CD14-positive monocyte (primary cell): ENCODE data around the gene PKN3. TPM values are rescaled to one million over a fixed set of nuclear protein-coding genes. Genes with fewer than 3 reads are reported as not detected.

Experiments
- DNase-seq, 3 donors: peaks; one replicate each; pipeline ENCODE4 v3.0.0-alpha.2; 2011 to 2022
- H2AFZ ChIP-seq: 2 replicates; pipeline ENCODE4 v1.6.0; 2012; ENCODE audit warnings: mild to moderate bottlenecking, low read depth, low read length, inconsistent platforms; ENCODE audit not compliant: insufficient read depth, poor library complexity, severe bottlenecking
- H3K27ac ChIP-seq, 2 donors: 1 replicate in 1 of 2; 2 replicates in 1 of 2; pipeline ENCODE4 v1.5.1; 2012 to 2013; ENCODE audit warnings: low read length in 2 of 2, control low read depth in 1 of 2, inconsistent platforms in 1 of 2, low read depth in 1 of 2, mild to moderate bottlenecking in 1 of 2
- H3K27me3 ChIP-seq, 2 donors: one replicate each; pipeline versions ENCODE4 v1.6.0 to v1.6.1; 2011 to 2013; ENCODE audit warnings: low read length in 2 of 2; ENCODE audit not compliant: control insufficient read depth in 2 of 2, insufficient read depth in 2 of 2
- H3K36me3 ChIP-seq, 2 donors: replicated peaks in 1 of 2; 1 replicate in 1 of 2; 2 replicates in 1 of 2; pipeline versions ENCODE4 v1.5.1 to v1.6.1; 2012 to 2013; ENCODE audit warnings: low read length in 2 of 2, control low read depth in 1 of 2, inconsistent platforms in 1 of 2, mild to moderate bottlenecking in 1 of 2; ENCODE audit not compliant: insufficient read depth in 2 of 2, control insufficient read depth in 1 of 2
- H3K4me1 ChIP-seq, 2 donors: 1 replicate in 1 of 2; 2 replicates in 1 of 2; pipeline versions ENCODE4 v1.5.1 to v1.6.1; 2012 to 2013; ENCODE audit warnings: low read length in 2 of 2, control low read depth in 1 of 2, inconsistent platforms in 1 of 2, mild to moderate bottlenecking in 1 of 2, moderate library complexity in 1 of 2; ENCODE audit not compliant: insufficient read depth in 2 of 2, control insufficient read depth in 1 of 2
- H3K4me2 ChIP-seq: replicated peaks from 2 replicates; pipeline ENCODE3; 2012; ENCODE audit warnings: low read length, moderate library complexity, mild to moderate bottlenecking; ENCODE audit not compliant: poor library complexity, severe bottlenecking; ENCODE audit errors: extremely low read depth
- H3K4me3 ChIP-seq, 3 experiments: fragments of 200-600 bp in 1 of 3; sonication (generic) in 1 of 3; replicated peaks in 1 of 3; 1 replicate in 2 of 3; 2 replicates in 1 of 3; pipeline ENCODE4 v1.5.1; 2011 to 2013; ENCODE audit warnings: low read length in 3 of 3, mild to moderate bottlenecking in 3 of 3, control low read depth in 2 of 3, low read depth in 2 of 3, inconsistent platforms in 1 of 3, moderate library complexity in 1 of 3
- H3K79me2 ChIP-seq: 2 replicates; pipeline ENCODE4 v1.6.0; 2012; ENCODE audit warnings: mild to moderate bottlenecking, control low read depth, inconsistent platforms, low read length, moderate library complexity; ENCODE audit not compliant: insufficient read depth
- H3K9ac ChIP-seq: 2 replicates; pipeline ENCODE4 v1.6.0; 2017; ENCODE audit warnings: low read length, mild to moderate bottlenecking; ENCODE audit not compliant: insufficient read depth, poor library complexity, severe bottlenecking
- H3K9me3 ChIP-seq, 2 donors: replicated peaks in 1 of 2; 1 replicate in 1 of 2; 2 replicates in 1 of 2; pipeline versions ENCODE4 v1.5.1 to v1.6.1; 2012 to 2013; ENCODE audit warnings: low read length in 2 of 2, control low read depth in 1 of 2; ENCODE audit not compliant: control insufficient read depth in 1 of 2, insufficient read depth in 1 of 2
- H4K20me1 ChIP-seq: 2 replicates; pipeline ENCODE4 v1.6.0; 2012; ENCODE audit warnings: mild to moderate bottlenecking, low read length, control low read depth, moderate library complexity; ENCODE audit not compliant: insufficient read depth
- H3K27ac Mint-ChIP-seq, 7 donors: one replicate each; pipeline ENCODE4 v1.8.0; 2020; ENCODE audit warnings: mild to moderate bottlenecking in 7 of 7, mixed read lengths in 7 of 7, moderate library complexity in 6 of 7, inconsistent platforms in 2 of 7
- H3K27me3 Mint-ChIP-seq, 3 donors: one replicate each; pipeline ENCODE4 v1.8.0; 2021 to 2022; ENCODE audit warnings: low read depth in 3 of 3, mild to moderate bottlenecking in 3 of 3, mixed read lengths in 3 of 3, moderate library complexity in 3 of 3, inconsistent platforms in 1 of 3
- H3K36me3 Mint-ChIP-seq, 2 donors: one replicate each; pipeline ENCODE4 v1.8.0; 2020; ENCODE audit warnings: mixed read lengths in 2 of 2, inconsistent platforms in 1 of 2, mild to moderate bottlenecking in 1 of 2
- H3K4me1 Mint-ChIP-seq: one replicate; pipeline ENCODE4 v1.8.0; 2020; ENCODE audit warnings: mild to moderate bottlenecking, mixed read lengths
- H3K4me3 Mint-ChIP-seq, 2 donors: one replicate each; pipeline ENCODE4 v1.8.0; 2020; ENCODE audit warnings: mild to moderate bottlenecking in 2 of 2, mixed read lengths in 2 of 2, moderate library complexity in 1 of 2
- H3K9me3 Mint-ChIP-seq, 7 donors: one replicate each; pipeline ENCODE4 v1.8.0; 2020 to 2022; ENCODE audit warnings: mixed read lengths in 7 of 7, mild to moderate bottlenecking in 6 of 7, moderate library complexity in 6 of 7, inconsistent platforms in 2 of 7
- WGBS: methylation state at CpG from one replicate; pipeline ENCODE4 v1.1.5; 2013; ENCODE audit warnings: missing lambda C conversion rate; ENCODE audit not compliant: insufficient coverage; 5-methylcytosine and 5-hydroxymethylcytosine counted together
- intact Hi-C, 2 donors: fragments of 100-400 bp; cut with micrococcal nuclease; formaldehyde crosslinking; loops; one replicate each; pipeline versions ENCODE4 v1.15.0 to v1.15.1; 2023
- polyA plus RNA-seq, 3 donors: library from polyadenylated mRNA; depleted of rRNA in 1 of 3; unstranded in 2 of 3; stranded (reverse) in 1 of 3; fragments of 300-500 nt in 2 of 3; fragments of >200 nt in 1 of 3; fragmentation: Illumina TruSeq in 2 of 3; gene quantifications; 1 replicate in 2 of 3; 2 replicates in 1 of 3; pipeline ENCODE4 v1.2.3, GENCODE V29; 2012 to 2021
- TF ChIP-seq, protein P1 (sequence below): fragments of 200-600 bp; IDR thresholded peaks from one replicate; pipeline ENCODE4 v1.8.0; 2022; ENCODE audit warnings: antibody characterized with exemption, mild to moderate bottlenecking

PKN3 gene
- polyA plus RNA-seq, 3 donors, result 0.11 to 0.49 (median 0.27) TPM

DNA sequence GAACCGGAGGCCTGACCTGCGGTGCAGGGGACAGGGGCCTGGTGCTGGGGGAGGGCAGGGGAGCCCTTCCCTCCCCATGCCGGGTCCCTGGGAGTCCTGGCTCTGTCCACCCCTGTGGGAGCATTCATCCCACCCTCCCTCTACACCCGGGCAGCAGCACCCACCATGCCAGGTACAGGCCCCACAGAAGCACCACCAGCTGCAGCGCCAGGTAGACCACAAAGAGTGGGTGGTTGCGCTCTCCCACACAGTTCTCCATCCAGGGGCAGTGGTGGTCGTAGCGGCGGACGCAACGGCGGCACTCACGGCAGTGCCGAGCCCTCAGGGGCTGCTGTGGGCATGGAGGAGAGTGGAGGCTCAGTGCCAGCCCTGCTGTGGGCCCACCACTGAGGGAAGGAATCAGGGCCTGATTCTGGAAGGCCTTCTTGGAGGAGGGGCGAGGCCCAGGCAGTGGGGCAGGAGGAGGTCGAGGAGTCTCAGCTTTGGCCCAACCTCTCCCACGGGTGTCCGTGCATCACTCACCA is 19.2 kb downstream of the PKN3 start:
- TF ChIP-seq, protein P1, sequence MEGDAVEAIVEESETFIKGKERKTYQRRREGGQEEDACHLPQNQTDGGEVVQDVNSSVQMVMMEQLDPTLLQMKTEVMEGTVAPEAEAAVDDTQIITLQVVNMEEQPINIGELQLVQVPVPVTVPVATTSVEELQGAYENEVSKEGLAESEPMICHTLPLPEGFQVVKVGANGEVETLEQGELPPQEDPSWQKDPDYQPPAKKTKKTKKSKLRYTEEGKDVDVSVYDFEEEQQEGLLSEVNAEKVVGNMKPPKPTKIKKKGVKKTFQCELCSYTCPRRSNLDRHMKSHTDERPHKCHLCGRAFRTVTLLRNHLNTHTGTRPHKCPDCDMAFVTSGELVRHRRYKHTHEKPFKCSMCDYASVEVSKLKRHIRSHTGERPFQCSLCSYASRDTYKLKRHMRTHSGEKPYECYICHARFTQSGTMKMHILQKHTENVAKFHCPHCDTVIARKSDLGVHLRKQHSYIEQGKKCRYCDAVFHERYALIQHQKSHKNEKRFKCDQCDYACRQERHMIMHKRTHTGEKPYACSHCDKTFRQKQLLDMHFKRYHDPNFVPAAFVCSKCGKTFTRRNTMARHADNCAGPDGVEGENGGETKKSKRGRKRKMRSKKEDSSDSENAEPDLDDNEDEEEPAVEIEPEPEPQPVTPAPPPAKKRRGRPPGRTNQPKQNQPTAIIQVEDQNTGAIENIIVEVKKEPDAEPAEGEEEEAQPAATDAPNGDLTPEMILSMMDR, result no peak
- no peak for DNase-seq
- no peak overlapping the region for H3K4me2 ChIP-seq
- Mint-ChIP-seq H3K4me1 (peaks cover 27% of the 10 kb centered on the region), H3K9me3 (peaks cover 0 to 3% (median 0%) of the 10 kb centered on the region in 7 donors), H3K27me3 (peaks cover 0 to 4% (median 2%) of the 10 kb centered on the region in 3 donors), H3K36me3 (peaks cover 11 to 27% of the 10 kb centered on the region in 2 donors), H3K4me3 (no peak overlapping the region), H3K27ac (peak overlapping the region in 1 of 7 donors; percentile 8)
- H3K27me3 ChIP-seq, result no peaks in the 10 kb centered on the region
- H3K27ac ChIP-seq, result no peak overlapping the region
- WGBS, result 98% methylated on average over 4 of the region's 18 CpGs
- peaks cover 15 to 23% of the 10 kb centered on the region in 2 donors for H3K4me1 ChIP-seq
- no peak overlapping the region for H2AFZ ChIP-seq
- intact Hi-C loops, result loop anchor here in 1 of 2 donors (10.0 kb wide), 1 partner anchor 223 kb away; the partner anchor contains the start of genes DOLK and NUP188
- no peaks in the 10 kb centered on the region for H3K9me3 ChIP-seq
- H3K4me3 ChIP-seq, result no peak overlapping the region
- peaks cover 12% of the 10 kb centered on the region for H3K79me2 ChIP-seq
- H3K36me3 ChIP-seq, result peaks cover 17 to 27% of the 10 kb centered on the region in 2 donors
- no peaks in the 10 kb centered on the region for H4K20me1 ChIP-seq
- no peak overlapping the region for H3K9ac ChIP-seq

DNA sequence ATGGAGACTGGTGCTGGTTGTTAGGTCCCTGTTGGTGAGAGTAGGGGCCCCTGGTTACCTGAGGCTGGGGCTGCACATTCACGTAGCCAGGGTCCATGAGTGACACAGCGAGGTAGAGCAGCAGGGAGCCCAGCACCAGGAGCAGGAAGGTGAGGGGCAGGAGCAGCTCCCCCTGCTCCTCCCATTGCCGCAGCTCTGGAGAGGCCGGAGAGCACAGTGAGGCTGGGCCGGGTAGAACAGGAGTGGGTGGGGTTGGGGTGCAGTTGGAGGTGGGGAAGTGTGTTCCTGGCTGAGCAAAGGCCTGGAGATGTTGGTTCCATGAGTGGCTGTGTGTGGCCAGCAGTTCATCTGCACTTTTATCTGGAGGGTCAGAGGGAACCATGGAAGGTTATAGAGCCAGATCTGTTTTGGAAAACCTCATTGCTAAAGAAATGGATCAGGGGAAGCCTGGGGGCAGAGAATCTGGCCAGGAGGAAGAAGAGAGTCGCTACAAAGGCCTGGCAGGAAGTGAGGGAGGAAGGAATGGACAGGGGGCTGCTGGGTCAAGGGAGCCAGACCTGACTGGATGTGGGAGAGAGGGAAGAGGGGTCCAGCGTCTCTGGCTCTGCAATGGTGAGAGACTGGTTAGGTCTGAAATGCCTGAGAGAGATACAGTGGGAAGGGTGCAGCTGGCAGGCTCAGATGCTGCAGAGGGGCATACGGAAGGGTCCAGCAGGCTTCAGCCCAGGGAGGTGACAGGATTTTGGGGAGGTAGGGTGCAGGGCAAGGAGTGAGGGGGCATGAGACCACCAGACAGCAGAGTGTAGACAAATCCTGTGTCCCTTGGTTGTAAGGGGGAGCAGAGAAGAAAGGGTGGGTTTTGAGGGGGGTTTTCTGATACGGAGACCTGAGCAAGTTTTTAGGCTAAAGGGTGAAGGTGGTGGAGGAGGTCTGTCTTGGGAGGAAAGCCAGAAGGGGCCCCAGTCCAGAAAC is 20.4 kb downstream of the PKN3 start:
- DNase-seq, result no peak
- Histone ChIP-seq H3K27me3 (no peaks in the 10 kb centered on the region), H3K4me1 (peaks cover 15 to 23% of the 10 kb centered on the region in 2 donors), H3K4me3 (peak overlapping the region in 1 of 3 experiments; percentile 96), H3K79me2 (peaks cover 12% of the 10 kb centered on the region), H3K9me3 (no peaks in the 10 kb centered on the region), H3K4me2 (peak overlapping the region; percentile 85), H3K27ac (no peak overlapping the region), H2AFZ (peak overlapping the region; percentile 99), H3K9ac (peak overlapping the region; percentile 84), H3K36me3 (peaks cover 17 to 27% of the 10 kb centered on the region in 2 donors), H4K20me1 (no peaks in the 10 kb centered on the region)
- intact Hi-C loops, result loop anchor here in 1 of 2 donors (10.0 kb wide), 1 partner anchor 222 kb away; the partner anchor contains the start of genes DOLK and NUP188
- peaks cover 0 to 3% (median 2%) of the 10 kb centered on the region in 3 donors for H3K27me3 Mint-ChIP-seq
- H3K36me3 Mint-ChIP-seq, result peaks cover 11 to 27% of the 10 kb centered on the region in 2 donors
- H3K9me3 Mint-ChIP-seq, result peaks cover 0 to 3% (median 0%) of the 10 kb centered on the region in 7 donors
- TF ChIP-seq, protein P1, result no peak
- WGBS, result 56% methylated on average over 6 of the region's 9 CpGs
- H3K4me3 Mint-ChIP-seq, result peak overlapping the region in 1 of 2 donors; percentile 53
- H3K27ac Mint-ChIP-seq, result peak overlapping the region; percentile 37 to 88 (median 72)
- peaks cover 27% of the 10 kb centered on the region for H3K4me1 Mint-ChIP-seq
